Sigmoid colon (tissue), 7 donors: ENCODE measurements around the gene GCNT2. TPM values are rescaled to one million over a fixed set of nuclear protein-coding genes. Genes with fewer than 3 reads are reported as not detected.
A peak's percentile ranks its signal among the peaks of the same experiment; 100 is the strongest.

Experiments
- DNase-seq: peaks from one replicate; pipeline ENCODE4 v3.0.0-alpha.2; 2019
- H3K27ac ChIP-seq, 4 donors: fragments of 200-600 bp; sonication (generic); one replicate each; pipeline ENCODE4 v1.5.1; 2016 to 2019; ENCODE audit warnings: mild to moderate bottlenecking in 1 of 4
- H3K27me3 ChIP-seq, 3 donors: fragments of 200-600 bp; sonication (generic); one replicate each; pipeline ENCODE4 v1.5.1; 2019; ENCODE audit warnings: mild to moderate bottlenecking in 1 of 3
- H3K36me3 ChIP-seq, 4 donors: fragments of 200-600 bp; sonication (generic); one replicate each; pipeline ENCODE4 v1.5.1; 2016 to 2019
- H3K4me1 ChIP-seq, 4 donors: fragments of 200-600 bp; sonication (generic); one replicate each; pipeline ENCODE4 v1.5.1; 2017 to 2019
- H3K4me3 ChIP-seq, 4 donors: fragments of 200-600 bp; sonication (generic); one replicate each; pipeline ENCODE4 v1.5.1; 2017 to 2019; ENCODE audit warnings: mild to moderate bottlenecking in 2 of 4, moderate library complexity in 1 of 4
- H3K9me3 ChIP-seq, 4 donors: fragments of 200-600 bp in 3 of 4; sonication (generic) in 3 of 4; one replicate each; pipeline versions ENCODE4 v1.5.1 to v1.6.1; 2013 to 2019
- EP300 ChIP-seq, 4 donors: sonication (generic); formaldehyde crosslinking; IDR thresholded peaks; one replicate each; pipeline ENCODE4 v1.6.1; 2017; ENCODE audit warnings: antibody characterized with exemption in 4 of 4
- POLR2A ChIP-seq, 2 donors: fragments of 450-650 bp; IDR thresholded peaks; one replicate each; pipeline ENCODE4 v1.6.1; 2016; ENCODE audit warnings: antibody characterized with exemption in 2 of 2, mild to moderate bottlenecking in 2 of 2, moderate library complexity in 2 of 2
- POLR2AphosphoS5 ChIP-seq, 4 donors: sonication (generic); formaldehyde crosslinking; IDR thresholded peaks; one replicate each; pipeline ENCODE4 v1.6.1; 2017; ENCODE audit warnings: antibody characterized with exemption in 4 of 4
- WGBS, 2 donors: extraction: QIAGEN DNeasy Blood & Tissue Kit; methylation state at CpG; one replicate each; pipeline ENCODE4 v1.1.7; 2013; 5-methylcytosine and 5-hydroxymethylcytosine counted together
- intact Hi-C: fragments of 100-400 bp; cut with DNase I; formaldehyde crosslinking; loops from one replicate; pipeline ENCODE4 v1.15.1; 2023
- polyA plus RNA-seq, 3 donors: library from polyadenylated mRNA; stranded (reverse); fragments of 200-250 nt; gene quantifications; one replicate each; pipeline ENCODE4 v1.2.3, GENCODE V29; 2013
- total RNA-seq, 4 donors: library from RNA; depleted of rRNA; stranded (reverse); fragments of >200 nt; gene quantifications; one replicate each; pipeline ENCODE4 v1.1.0, GENCODE V29; 2016
- TF ChIP-seq, protein P1 (sequence below), 4 experiments: fragments of 450-650 bp in 3 of 4; fragments of 200-600 bp in 1 of 4; IDR thresholded peaks; one replicate each; pipeline ENCODE4 v1.5.1; 2016 to 2019; ENCODE audit warnings: antibody characterized with exemption in 4 of 4, mild to moderate bottlenecking in 3 of 4, moderate library complexity in 2 of 4
- donor health status: healthy with polysubstance abuse.
- donor health status: Bipolar disorder and iron deficiency.
- donor health status: healthy.

Gene GCNT2
- total and polyA plus RNA-seq, 7 donors, result 2.4 to 26.9 (median 13.2) TPM

GRCh38 chr6:10558565-10558964, 37.4 kb downstream of the GCNT2 start:
- Histone ChIP-seq H3K27me3 (no peaks in the 10 kb centered on the region), H3K9me3 (no peaks in the 10 kb centered on the region), H3K4me1 (peaks cover 0 to 57% (median 36%) of the 10 kb centered on the region in 4 donors), H3K4me3 (peak overlapping the region; percentile 41 to 54 (median 50)), H3K36me3 (no peaks in the 10 kb centered on the region), H3K27ac (peak overlapping the region; percentile 81 to 87 (median 85))
- peak; percentile 71 for DNase-seq
- 23 to 70% methylated on average over 10 of the region's 10 CpGs for WGBS, 2 donors
- TF ChIP-seq EP300 (IDR thresholded peaks at IDR 0.05), result no peak
- TF ChIP-seq, protein P1, sequence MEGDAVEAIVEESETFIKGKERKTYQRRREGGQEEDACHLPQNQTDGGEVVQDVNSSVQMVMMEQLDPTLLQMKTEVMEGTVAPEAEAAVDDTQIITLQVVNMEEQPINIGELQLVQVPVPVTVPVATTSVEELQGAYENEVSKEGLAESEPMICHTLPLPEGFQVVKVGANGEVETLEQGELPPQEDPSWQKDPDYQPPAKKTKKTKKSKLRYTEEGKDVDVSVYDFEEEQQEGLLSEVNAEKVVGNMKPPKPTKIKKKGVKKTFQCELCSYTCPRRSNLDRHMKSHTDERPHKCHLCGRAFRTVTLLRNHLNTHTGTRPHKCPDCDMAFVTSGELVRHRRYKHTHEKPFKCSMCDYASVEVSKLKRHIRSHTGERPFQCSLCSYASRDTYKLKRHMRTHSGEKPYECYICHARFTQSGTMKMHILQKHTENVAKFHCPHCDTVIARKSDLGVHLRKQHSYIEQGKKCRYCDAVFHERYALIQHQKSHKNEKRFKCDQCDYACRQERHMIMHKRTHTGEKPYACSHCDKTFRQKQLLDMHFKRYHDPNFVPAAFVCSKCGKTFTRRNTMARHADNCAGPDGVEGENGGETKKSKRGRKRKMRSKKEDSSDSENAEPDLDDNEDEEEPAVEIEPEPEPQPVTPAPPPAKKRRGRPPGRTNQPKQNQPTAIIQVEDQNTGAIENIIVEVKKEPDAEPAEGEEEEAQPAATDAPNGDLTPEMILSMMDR (IDR thresholded peaks at IDR 0.05), result no peak
- peak in 2 of 4 donors; percentile 34 for TF ChIP-seq POLR2AphosphoS5 (IDR thresholded peaks at IDR 0.05)
- no peak for TF ChIP-seq POLR2A (IDR thresholded peaks at IDR 0.05)
- intact Hi-C loops, result loop anchor here (5.0 kb wide), 2 partner anchors 46 to 54 kb away; no protein-coding TSS in a partner anchor

DNA sequence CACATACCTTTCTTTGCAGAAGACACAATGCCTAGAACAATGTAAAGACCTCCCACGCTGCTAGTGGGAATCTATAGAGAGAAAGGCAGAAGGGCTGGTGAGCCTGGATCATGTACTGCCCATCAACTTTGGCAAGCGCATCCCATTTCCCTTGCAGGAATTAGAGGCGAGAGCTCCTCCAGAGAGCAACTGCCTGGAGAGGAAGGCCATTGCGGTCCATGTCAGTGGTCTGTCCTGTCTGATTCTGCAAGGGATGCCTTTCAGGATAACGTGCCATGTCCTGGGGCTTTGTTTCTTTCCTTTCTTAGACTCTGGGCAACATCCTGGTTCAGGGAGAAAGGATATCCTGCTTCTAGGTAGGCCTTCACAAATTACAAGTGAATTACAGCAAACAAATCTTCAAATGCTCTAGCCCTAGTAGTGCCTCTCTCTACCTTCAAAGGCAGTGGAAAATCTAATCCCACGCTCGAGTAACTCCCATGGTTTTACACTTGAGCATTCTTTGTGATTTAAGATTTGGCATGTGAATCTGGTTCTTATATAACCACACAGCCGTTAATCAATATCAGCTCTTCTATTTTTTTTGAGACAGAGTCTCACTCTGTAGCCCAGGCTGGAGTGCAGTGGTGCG, 38.5 kb downstream of the GCNT2 start:
- Histone ChIP-seq H3K27ac (peak overlapping the region; percentile 81 to 87 (median 85)), H3K4me1 (peaks cover 0 to 47% (median 28%) of the 10 kb centered on the region in 4 donors), H3K4me3 (peak overlapping the region; percentile 41 to 54 (median 50)), H3K36me3 (no peaks in the 10 kb centered on the region), H3K9me3 (no peaks in the 10 kb centered on the region), H3K27me3 (no peaks in the 10 kb centered on the region)
- 80 to 94% methylated on average over 9 of the region's 9 CpGs for WGBS, 2 donors
- no peak for TF ChIP-seq EP300 (IDR thresholded peaks at IDR 0.05)
- TF ChIP-seq, protein P1 (IDR thresholded peaks at IDR 0.05), result no peak
- TF ChIP-seq POLR2A (IDR thresholded peaks at IDR 0.05), result no peak
- TF ChIP-seq POLR2AphosphoS5 (IDR thresholded peaks at IDR 0.05), result no peak
- no peak for DNase-seq
- intact Hi-C loops, result loop anchor here (5.0 kb wide), 2 partner anchors 47 to 53 kb away; no protein-coding TSS in a partner anchor

DNA sequence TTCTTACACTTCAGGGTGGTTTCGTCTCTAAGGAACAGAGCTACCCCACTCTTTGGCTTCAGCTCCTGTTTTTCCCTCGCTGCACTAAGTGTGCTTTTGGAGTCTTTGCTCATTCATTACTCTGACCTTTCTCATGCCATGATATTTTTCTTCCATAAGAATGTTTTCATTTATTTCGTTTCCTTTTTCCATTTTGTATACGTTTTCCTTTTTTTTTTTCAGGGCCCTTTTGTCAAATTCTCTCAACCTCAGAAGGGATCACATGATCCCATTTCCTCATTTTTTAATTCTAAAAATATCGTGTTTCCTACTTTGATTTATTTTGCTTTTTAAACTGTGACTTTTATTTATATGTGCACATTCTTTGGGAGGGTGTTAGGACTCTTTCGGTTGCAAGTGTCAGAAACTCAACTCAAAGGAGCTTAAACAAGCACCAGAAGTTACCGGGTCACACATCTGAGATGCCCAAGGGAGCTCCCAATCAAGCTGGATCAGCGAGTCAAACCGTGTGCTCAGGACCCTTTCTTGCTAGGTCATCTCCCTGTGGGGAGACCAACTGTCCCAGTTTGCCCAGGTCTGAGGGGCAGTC, 40.6 kb downstream of the GCNT2 start:
- no peak for DNase-seq
- intact Hi-C loops, result no loop called here
- peak overlapping the region; percentile 81 to 87 (median 85) for H3K27ac ChIP-seq
- peaks cover 0 to 36% (median 23%) of the 10 kb centered on the region in 4 donors for H3K4me1 ChIP-seq
- H3K9me3 ChIP-seq, result no peaks in the 10 kb centered on the region
- WGBS, 2 donors, result 60 to 83% methylated on average over 9 of the region's 9 CpGs
- TF ChIP-seq, protein P1 (IDR thresholded peaks at IDR 0.05), result no peak
- no peak for TF ChIP-seq POLR2AphosphoS5 (IDR thresholded peaks at IDR 0.05)
- no peak overlapping the region for H3K4me3 ChIP-seq
- no peaks in the 10 kb centered on the region for H3K27me3 ChIP-seq
- no peaks in the 10 kb centered on the region for H3K36me3 ChIP-seq

DNA sequence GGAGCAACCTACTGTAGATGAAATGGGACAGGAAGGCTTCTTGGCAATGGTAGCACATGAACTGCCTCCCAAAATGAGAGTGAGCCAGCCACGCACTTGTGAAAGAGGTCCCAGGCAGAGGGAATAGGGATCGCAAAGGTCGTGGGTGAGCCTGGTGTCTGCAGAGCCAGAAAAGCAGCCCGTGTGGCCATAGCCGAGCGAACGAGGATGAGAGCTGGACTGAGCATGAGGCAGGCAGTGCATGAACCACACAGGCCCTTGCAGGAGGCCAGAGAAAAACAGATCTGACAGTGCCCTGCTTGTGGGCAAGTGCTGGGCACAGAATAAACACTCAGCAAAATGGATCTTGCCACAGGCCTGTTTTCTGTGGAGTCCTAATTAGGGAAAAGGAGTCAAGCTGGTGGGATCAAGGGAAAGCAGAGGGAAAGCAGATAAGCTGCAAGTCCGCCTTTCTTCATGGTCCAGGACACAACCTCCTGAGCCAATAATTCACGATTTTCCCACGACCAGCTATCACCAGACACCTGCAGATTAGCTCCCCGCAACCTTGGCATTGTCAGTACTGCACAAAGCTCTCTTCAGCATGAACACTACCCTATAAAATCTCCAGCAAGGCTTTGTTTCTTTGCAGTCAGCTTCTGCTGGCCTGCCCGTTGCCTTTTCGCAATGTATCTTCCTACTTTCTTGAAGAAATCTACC, 44.0 kb downstream of the GCNT2 start:
- Histone ChIP-seq H3K27me3 (no peaks in the 10 kb centered on the region), H3K4me1 (peaks cover 0 to 29% (median 27%) of the 10 kb centered on the region in 4 donors), H3K27ac (peak overlapping the region in 3 of 4 donors; percentile 2 to 61 (median 10)), H3K36me3 (no peaks in the 10 kb centered on the region), H3K9me3 (no peaks in the 10 kb centered on the region), H3K4me3 (no peak overlapping the region)
- 90 to 92% methylated on average over 13 of the region's 13 CpGs for WGBS, 2 donors
- no peak for DNase-seq
- TF ChIP-seq, protein P1 (IDR thresholded peaks at IDR 0.05), result no peak
- no peak for TF ChIP-seq POLR2AphosphoS5 (IDR thresholded peaks at IDR 0.05)
- TF ChIP-seq EP300 (IDR thresholded peaks at IDR 0.05), result no peak
- intact Hi-C loops, result no loop called here
